ENCODE data around the gene PNPLA2. TPM values are rescaled to one million over a fixed set of nuclear protein-coding genes. Genes with fewer than 3 reads are reported as not detected.

PNPLA2 gene
- total and polyA plus RNA-seq, 2 of the 8 experiments (the other 6 are each of a cell fraction or from before 2014, with no cell fraction given): 30.9 to 62.1 TPM

- TF ChIP-seq ATF2 (IDR thresholded peaks at IDR 0.05; ENCODE audit: low read length) (peak; percentile 36; the same call in 1 of the 2 replicates), MAX (IDR thresholded peaks at IDR 0.05) (no peak), CBX5 (IDR thresholded peaks at IDR 0.05; ENCODE audit: low read depth, low read length) (no peak), ASH2L (IDR thresholded peaks at IDR 0.05; ENCODE audit: low read length) (no peak)
These were observed 5.7 kb upstream of the PNPLA2 start (continued) for GRCh38 chr11:813072-813455.

All from H1 (cell line).